Endothelial cell of umbilical vein (primary cell): ENCODE data around the gene ARL2BP.

Experiments
- EZH2 ChIP-seq: IDR thresholded peaks from 2 replicates; pipeline ENCODE4 v1.6.1; 2012; ENCODE audit warnings: borderline replicate concordance, low read depth, mild to moderate bottlenecking, moderate library complexity, low read length, inconsistent platforms; ENCODE audit not compliant: severe bottlenecking
- FOS ChIP-seq: IDR thresholded peaks from 2 replicates; pipeline ENCODE4 v1.6.1; 2011; ENCODE audit warnings: mild to moderate bottlenecking, low read length, moderate library complexity, borderline replicate concordance; ENCODE audit not compliant: insufficient read depth
- GATA2 ChIP-seq: IDR thresholded peaks from 2 replicates; pipeline ENCODE4 v1.7.0; 2011; ENCODE audit warnings: low read depth, mild to moderate bottlenecking, moderate library complexity, mixed read lengths, low read length; ENCODE audit not compliant: insufficient read length, insufficient read depth
- JUN ChIP-seq: IDR thresholded peaks from 2 replicates; pipeline ENCODE4 v1.6.1; 2011; ENCODE audit warnings: borderline replicate concordance, low read depth; ENCODE audit not compliant: insufficient read length, insufficient read depth
- POLR2A ChIP-seq: IDR thresholded peaks from 2 replicates; pipeline ENCODE4 v1.6.1; 2012; ENCODE audit warnings: low read depth, mild to moderate bottlenecking, control low read depth, low read length
- POLR2AphosphoS5 ChIP-seq: IDR thresholded peaks from 2 replicates; pipeline ENCODE4 v1.6.1; 2012; ENCODE audit warnings: low read depth, mild to moderate bottlenecking, control low read depth, low read length, moderate library complexity; ENCODE audit not compliant: insufficient read depth
- TF ChIP-seq, protein P1 (sequence below), 2 donors: IDR thresholded peaks; 1 replicate in 1 of 2; 2 replicates in 1 of 2; pipeline ENCODE4 v1.5.1; 2011; ENCODE audit warnings: low read length in 2 of 2, mild to moderate bottlenecking in 2 of 2, moderate library complexity in 2 of 2, control low read depth in 1 of 2, inconsistent platforms in 1 of 2, low read depth in 1 of 2; ENCODE audit not compliant: insufficient read depth in 1 of 2; ENCODE audit errors: extremely low read depth in 1 of 2

GRCh38 chr16:57276596-57276995 is 31.5 kb downstream of the ARL2BP start:
- TF ChIP-seq, protein P1, sequence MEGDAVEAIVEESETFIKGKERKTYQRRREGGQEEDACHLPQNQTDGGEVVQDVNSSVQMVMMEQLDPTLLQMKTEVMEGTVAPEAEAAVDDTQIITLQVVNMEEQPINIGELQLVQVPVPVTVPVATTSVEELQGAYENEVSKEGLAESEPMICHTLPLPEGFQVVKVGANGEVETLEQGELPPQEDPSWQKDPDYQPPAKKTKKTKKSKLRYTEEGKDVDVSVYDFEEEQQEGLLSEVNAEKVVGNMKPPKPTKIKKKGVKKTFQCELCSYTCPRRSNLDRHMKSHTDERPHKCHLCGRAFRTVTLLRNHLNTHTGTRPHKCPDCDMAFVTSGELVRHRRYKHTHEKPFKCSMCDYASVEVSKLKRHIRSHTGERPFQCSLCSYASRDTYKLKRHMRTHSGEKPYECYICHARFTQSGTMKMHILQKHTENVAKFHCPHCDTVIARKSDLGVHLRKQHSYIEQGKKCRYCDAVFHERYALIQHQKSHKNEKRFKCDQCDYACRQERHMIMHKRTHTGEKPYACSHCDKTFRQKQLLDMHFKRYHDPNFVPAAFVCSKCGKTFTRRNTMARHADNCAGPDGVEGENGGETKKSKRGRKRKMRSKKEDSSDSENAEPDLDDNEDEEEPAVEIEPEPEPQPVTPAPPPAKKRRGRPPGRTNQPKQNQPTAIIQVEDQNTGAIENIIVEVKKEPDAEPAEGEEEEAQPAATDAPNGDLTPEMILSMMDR (IDR thresholded peaks at IDR 0.05; ENCODE audit: extremely low read depth in 1 of 2, insufficient read depth in 1 of 2, low read depth in 1 of 2, low read length in 2 of 2), result no peak
- TF ChIP-seq POLR2AphosphoS5 (no peak), GATA2 (no peak), POLR2A (no peak), FOS (no peak), JUN (no peak), EZH2 (no peak)
